HEK293 (cell line): ENCODE data around the gene MAN1C1.

Experiments
- GLI2 ChIP-seq: fragments of 450-650 bp; formaldehyde crosslinking; IDR thresholded peaks from 2 replicates; pipeline ENCODE4; 2017; ENCODE audit warnings: missing biosample characterization, missing genetic modification characterization, low read depth, borderline replicate concordance
- GLIS2 ChIP-seq: fragments of 450-650 bp; formaldehyde crosslinking; IDR thresholded peaks from 2 replicates; pipeline ENCODE4 v1.5.1; 2016; ENCODE audit warnings: missing biosample characterization, missing genetic modification characterization
- KLF1 ChIP-seq: fragments of 450-650 bp; formaldehyde crosslinking; IDR thresholded peaks from 2 replicates; pipeline ENCODE4 v1.5.1; 2016; ENCODE audit warnings: missing biosample characterization, missing genetic modification characterization
- KLF10 ChIP-seq: fragments of 450-650 bp; IDR thresholded peaks from 2 replicates; pipeline ENCODE4 v1.5.1; 2018; ENCODE audit warnings: missing biosample characterization, mild to moderate bottlenecking, missing genetic modification characterization
- KLF16 ChIP-seq: fragments of 450-650 bp; formaldehyde crosslinking; IDR thresholded peaks from 2 replicates; pipeline ENCODE4 v1.5.1; 2017; ENCODE audit warnings: missing biosample characterization, missing genetic modification characterization
- KLF8 ChIP-seq: fragments of 450-650 bp; formaldehyde crosslinking; IDR thresholded peaks from 2 replicates; pipeline ENCODE4 v1.5.1; 2016; ENCODE audit warnings: missing biosample characterization, missing genetic modification characterization
- ZIC2 ChIP-seq: fragments of 450-650 bp; formaldehyde crosslinking; IDR thresholded peaks from 2 replicates; pipeline ENCODE4 v1.5.1; 2016; ENCODE audit warnings: missing biosample characterization, missing genetic modification characterization
- ZNF2 ChIP-seq: fragments of 450-650 bp; formaldehyde crosslinking; IDR thresholded peaks from 2 replicates; pipeline ENCODE4 v1.5.1; 2016; ENCODE audit warnings: missing biosample characterization, missing genetic modification characterization
- ZNF248 ChIP-seq: fragments of 450-650 bp; formaldehyde crosslinking; IDR thresholded peaks from 2 replicates; pipeline ENCODE4 v1.5.1; 2017; ENCODE audit warnings: missing biosample characterization, missing genetic modification characterization
- ZNF350 ChIP-seq: fragments of 450-650 bp; formaldehyde crosslinking; IDR thresholded peaks from 2 replicates; pipeline ENCODE4 v1.5.0; 2017; ENCODE audit warnings: missing biosample characterization, mild to moderate bottlenecking, missing genetic modification characterization
- ZNF423 ChIP-seq: fragments of 450-650 bp; formaldehyde crosslinking; IDR thresholded peaks from 2 replicates; pipeline ENCODE4 v1.5.1; 2016; ENCODE audit warnings: missing biosample characterization, missing genetic modification characterization
- ZNF621 ChIP-seq: fragments of 450-650 bp; formaldehyde crosslinking; IDR thresholded peaks from 2 replicates; pipeline ENCODE4 v1.5.1; 2017; ENCODE audit warnings: missing biosample characterization, missing genetic modification characterization
- ZNF626 ChIP-seq: fragments of 450-650 bp; sonication (Bioruptor Pico); formaldehyde crosslinking; IDR thresholded peaks from 2 replicates; pipeline ENCODE4 v1.5.1; 2018; ENCODE audit warnings: missing biosample characterization, missing genetic modification characterization, inconsistent platforms
- ZNF792 ChIP-seq: fragments of 450-650 bp; formaldehyde crosslinking; IDR thresholded peaks from 2 replicates; pipeline ENCODE4 v1.5.1; 2016; ENCODE audit warnings: missing biosample characterization, missing genetic modification characterization
- ZSCAN16 ChIP-seq: fragments of 450-650 bp; formaldehyde crosslinking; IDR thresholded peaks from 2 replicates; pipeline ENCODE4 v1.5.1; 2016; ENCODE audit warnings: missing biosample characterization, missing genetic modification characterization
- TF ChIP-seq, protein P1 (sequence below): fragments of 450-650 bp; formaldehyde crosslinking; IDR thresholded peaks from 2 replicates; pipeline ENCODE4 v1.5.1; 2016; ENCODE audit warnings: missing biosample characterization, missing genetic modification characterization
- TF ChIP-seq, protein P2 (sequence below): fragments of 450-650 bp; formaldehyde crosslinking; IDR thresholded peaks from 2 replicates; pipeline ENCODE4 v1.5.1; 2017; ENCODE audit warnings: missing biosample characterization, missing genetic modification characterization
- TF ChIP-seq, protein P3 (sequence below): fragments of 450-650 bp; formaldehyde crosslinking; IDR thresholded peaks from 2 replicates; pipeline ENCODE4 v1.5.1; 2016; ENCODE audit warnings: missing biosample characterization, missing genetic modification characterization, borderline replicate concordance
- TF ChIP-seq, protein P4 (sequence below): fragments of 450-650 bp; formaldehyde crosslinking; IDR thresholded peaks from 2 replicates; pipeline ENCODE4 v1.5.1; 2016; ENCODE audit warnings: missing biosample characterization, missing genetic modification characterization
- TF ChIP-seq, protein P5 (sequence below): fragments of 450-650 bp; formaldehyde crosslinking; conservative IDR thresholded peaks from 2 replicates; pipeline ENCODE4 v1.5.1; 2016; ENCODE audit warnings: low read depth, missing biosample characterization, missing genetic modification characterization
- TF ChIP-seq, protein P6 (sequence below): fragments of 450-650 bp; formaldehyde crosslinking; IDR thresholded peaks from 2 replicates; pipeline ENCODE4 v1.5.1; 2016; ENCODE audit warnings: missing biosample characterization, missing genetic modification characterization, borderline replicate concordance

Gene MAN1C1

DNA sequence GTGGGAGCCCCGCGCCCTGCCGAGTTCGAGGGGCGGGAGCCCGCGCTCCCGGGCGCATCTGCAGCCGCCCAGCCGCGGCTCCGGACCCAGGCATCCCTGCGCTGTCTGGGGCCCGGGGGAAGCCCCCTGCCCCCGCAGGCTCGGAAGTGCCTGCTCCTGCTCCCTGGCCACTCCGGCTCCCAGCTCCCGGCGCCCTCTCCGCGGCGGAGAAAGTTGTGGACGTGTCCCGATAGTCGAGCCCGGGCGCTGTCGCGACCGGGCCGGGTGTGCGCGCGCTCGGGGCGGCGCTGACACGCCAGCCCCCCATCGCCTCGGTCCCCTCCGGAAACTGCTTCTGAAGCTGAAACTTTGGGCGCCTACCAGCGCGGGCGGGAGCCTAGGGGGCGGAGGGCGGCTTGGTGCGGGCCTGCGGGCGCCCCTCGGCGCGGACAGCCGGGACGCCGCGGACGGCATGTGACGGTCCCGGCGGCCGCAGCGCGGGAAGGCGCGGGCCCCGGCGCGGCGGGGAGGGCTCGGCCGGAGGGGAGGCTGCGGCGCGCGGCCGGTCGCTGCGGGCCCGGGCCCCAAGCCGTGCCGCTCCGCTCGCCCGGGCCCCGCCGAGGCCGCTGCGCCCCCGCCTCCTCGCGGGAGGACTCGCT is 515 bp downstream of the MAN1C1 start (continued):
- TF ChIP-seq, protein P1, sequence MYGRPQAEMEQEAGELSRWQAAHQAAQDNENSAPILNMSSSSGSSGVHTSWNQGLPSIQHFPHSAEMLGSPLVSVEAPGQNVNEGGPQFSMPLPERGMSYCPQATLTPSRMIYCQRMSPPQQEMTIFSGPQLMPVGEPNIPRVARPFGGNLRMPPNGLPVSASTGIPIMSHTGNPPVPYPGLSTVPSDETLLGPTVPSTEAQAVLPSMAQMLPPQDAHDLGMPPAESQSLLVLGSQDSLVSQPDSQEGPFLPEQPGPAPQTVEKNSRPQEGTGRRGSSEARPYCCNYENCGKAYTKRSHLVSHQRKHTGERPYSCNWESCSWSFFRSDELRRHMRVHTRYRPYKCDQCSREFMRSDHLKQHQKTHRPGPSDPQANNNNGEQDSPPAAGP (tag by site-specific recombination) = 0 out of 2 replicates have a peak, but pooled peaks have one; percentile 21
- TF ChIP-seq ZNF2 (tag by site-specific recombination) (no peak), ZSCAN16 (0 out of 2 replicates have a peak, but pooled peaks have one; percentile 19), ZNF792 (tag by site-specific recombination) (no peak), ZNF248 (tag by site-specific recombination) (no peak), GLIS2 (tag by site-specific recombination) (peak; percentile 40; the same call in 1 of the 2 replicates), KLF10 (tag by site-specific recombination) (peak; percentile 62), ZNF626 (tag by site-specific recombination) (no peak), ZNF423 (tag by site-specific recombination) (no peak), GLI2 (no peak), KLF1 (no peak), ZNF621 (no peak), KLF8 (peak; percentile 23; the same call in 1 of the 2 replicates), KLF16 (0 out of 2 replicates have a peak, but pooled peaks have one; percentile 16), ZIC2 (peak; percentile 49), ZNF350 (tag by site-specific recombination) (no peak)
- TF ChIP-seq, protein P2, sequence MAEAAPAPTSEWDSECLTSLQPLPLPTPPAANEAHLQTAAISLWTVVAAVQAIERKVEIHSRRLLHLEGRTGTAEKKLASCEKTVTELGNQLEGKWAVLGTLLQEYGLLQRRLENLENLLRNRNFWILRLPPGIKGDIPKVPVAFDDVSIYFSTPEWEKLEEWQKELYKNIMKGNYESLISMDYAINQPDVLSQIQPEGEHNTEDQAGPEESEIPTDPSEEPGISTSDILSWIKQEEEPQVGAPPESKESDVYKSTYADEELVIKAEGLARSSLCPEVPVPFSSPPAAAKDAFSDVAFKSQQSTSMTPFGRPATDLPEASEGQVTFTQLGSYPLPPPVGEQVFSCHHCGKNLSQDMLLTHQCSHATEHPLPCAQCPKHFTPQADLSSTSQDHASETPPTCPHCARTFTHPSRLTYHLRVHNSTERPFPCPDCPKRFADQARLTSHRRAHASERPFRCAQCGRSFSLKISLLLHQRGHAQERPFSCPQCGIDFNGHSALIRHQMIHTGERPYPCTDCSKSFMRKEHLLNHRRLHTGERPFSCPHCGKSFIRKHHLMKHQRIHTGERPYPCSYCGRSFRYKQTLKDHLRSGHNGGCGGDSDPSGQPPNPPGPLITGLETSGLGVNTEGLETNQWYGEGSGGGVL (tag by site-specific recombination) = no peak
- TF ChIP-seq, protein P3, sequence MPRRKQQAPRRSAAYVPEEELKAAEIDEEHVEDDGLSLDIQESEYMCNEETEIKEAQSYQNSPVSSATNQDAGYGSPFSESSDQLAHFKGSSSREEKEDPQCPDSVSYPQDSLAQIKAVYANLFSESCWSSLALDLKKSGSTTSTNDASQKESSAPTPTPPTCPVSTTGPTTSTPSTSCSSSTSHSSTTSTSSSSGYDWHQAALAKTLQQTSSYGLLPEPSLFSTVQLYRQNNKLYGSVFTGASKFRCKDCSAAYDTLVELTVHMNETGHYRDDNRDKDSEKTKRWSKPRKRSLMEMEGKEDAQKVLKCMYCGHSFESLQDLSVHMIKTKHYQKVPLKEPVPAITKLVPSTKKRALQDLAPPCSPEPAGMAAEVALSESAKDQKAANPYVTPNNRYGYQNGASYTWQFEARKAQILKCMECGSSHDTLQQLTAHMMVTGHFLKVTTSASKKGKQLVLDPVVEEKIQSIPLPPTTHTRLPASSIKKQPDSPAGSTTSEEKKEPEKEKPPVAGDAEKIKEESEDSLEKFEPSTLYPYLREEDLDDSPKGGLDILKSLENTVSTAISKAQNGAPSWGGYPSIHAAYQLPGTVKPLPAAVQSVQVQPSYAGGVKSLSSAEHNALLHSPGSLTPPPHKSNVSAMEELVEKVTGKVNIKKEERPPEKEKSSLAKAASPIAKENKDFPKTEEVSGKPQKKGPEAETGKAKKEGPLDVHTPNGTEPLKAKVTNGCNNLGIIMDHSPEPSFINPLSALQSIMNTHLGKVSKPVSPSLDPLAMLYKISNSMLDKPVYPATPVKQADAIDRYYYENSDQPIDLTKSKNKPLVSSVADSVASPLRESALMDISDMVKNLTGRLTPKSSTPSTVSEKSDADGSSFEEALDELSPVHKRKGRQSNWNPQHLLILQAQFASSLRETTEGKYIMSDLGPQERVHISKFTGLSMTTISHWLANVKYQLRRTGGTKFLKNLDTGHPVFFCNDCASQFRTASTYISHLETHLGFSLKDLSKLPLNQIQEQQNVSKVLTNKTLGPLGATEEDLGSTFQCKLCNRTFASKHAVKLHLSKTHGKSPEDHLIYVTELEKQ = no peak
- TF ChIP-seq, protein P4, sequence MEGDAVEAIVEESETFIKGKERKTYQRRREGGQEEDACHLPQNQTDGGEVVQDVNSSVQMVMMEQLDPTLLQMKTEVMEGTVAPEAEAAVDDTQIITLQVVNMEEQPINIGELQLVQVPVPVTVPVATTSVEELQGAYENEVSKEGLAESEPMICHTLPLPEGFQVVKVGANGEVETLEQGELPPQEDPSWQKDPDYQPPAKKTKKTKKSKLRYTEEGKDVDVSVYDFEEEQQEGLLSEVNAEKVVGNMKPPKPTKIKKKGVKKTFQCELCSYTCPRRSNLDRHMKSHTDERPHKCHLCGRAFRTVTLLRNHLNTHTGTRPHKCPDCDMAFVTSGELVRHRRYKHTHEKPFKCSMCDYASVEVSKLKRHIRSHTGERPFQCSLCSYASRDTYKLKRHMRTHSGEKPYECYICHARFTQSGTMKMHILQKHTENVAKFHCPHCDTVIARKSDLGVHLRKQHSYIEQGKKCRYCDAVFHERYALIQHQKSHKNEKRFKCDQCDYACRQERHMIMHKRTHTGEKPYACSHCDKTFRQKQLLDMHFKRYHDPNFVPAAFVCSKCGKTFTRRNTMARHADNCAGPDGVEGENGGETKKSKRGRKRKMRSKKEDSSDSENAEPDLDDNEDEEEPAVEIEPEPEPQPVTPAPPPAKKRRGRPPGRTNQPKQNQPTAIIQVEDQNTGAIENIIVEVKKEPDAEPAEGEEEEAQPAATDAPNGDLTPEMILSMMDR (tag by site-specific recombination) = no peak
- TF ChIP-seq, protein P5, sequence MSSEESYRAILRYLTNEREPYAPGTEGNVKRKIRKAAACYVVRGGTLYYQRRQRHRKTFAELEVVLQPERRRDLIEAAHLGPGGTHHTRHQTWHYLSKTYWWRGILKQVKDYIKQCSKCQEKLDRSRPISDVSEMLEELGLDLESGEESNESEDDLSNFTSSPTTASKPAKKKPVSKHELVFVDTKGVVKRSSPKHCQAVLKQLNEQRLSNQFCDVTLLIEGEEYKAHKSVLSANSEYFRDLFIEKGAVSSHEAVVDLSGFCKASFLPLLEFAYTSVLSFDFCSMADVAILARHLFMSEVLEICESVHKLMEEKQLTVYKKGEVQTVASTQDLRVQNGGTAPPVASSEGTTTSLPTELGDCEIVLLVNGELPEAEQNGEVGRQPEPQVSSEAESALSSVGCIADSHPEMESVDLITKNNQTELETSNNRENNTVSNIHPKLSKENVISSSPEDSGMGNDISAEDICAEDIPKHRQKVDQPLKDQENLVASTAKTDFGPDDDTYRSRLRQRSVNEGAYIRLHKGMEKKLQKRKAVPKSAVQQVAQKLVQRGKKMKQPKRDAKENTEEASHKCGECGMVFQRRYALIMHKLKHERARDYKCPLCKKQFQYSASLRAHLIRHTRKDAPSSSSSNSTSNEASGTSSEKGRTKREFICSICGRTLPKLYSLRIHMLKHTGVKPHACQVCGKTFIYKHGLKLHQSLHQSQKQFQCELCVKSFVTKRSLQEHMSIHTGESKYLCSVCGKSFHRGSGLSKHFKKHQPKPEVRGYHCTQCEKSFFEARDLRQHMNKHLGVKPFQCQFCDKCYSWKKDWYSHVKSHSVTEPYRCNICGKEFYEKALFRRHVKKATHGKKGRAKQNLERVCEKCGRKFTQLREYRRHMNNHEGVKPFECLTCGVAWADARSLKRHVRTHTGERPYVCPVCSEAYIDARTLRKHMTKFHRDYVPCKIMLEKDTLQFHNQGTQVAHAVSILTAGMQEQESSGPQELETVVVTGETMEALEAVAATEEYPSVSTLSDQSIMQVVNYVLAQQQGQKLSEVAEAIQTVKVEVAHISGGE (tag by site-specific recombination) = 0 out of 2 replicates have a peak, but pooled peaks have one; percentile 16
- TF ChIP-seq, protein P6, sequence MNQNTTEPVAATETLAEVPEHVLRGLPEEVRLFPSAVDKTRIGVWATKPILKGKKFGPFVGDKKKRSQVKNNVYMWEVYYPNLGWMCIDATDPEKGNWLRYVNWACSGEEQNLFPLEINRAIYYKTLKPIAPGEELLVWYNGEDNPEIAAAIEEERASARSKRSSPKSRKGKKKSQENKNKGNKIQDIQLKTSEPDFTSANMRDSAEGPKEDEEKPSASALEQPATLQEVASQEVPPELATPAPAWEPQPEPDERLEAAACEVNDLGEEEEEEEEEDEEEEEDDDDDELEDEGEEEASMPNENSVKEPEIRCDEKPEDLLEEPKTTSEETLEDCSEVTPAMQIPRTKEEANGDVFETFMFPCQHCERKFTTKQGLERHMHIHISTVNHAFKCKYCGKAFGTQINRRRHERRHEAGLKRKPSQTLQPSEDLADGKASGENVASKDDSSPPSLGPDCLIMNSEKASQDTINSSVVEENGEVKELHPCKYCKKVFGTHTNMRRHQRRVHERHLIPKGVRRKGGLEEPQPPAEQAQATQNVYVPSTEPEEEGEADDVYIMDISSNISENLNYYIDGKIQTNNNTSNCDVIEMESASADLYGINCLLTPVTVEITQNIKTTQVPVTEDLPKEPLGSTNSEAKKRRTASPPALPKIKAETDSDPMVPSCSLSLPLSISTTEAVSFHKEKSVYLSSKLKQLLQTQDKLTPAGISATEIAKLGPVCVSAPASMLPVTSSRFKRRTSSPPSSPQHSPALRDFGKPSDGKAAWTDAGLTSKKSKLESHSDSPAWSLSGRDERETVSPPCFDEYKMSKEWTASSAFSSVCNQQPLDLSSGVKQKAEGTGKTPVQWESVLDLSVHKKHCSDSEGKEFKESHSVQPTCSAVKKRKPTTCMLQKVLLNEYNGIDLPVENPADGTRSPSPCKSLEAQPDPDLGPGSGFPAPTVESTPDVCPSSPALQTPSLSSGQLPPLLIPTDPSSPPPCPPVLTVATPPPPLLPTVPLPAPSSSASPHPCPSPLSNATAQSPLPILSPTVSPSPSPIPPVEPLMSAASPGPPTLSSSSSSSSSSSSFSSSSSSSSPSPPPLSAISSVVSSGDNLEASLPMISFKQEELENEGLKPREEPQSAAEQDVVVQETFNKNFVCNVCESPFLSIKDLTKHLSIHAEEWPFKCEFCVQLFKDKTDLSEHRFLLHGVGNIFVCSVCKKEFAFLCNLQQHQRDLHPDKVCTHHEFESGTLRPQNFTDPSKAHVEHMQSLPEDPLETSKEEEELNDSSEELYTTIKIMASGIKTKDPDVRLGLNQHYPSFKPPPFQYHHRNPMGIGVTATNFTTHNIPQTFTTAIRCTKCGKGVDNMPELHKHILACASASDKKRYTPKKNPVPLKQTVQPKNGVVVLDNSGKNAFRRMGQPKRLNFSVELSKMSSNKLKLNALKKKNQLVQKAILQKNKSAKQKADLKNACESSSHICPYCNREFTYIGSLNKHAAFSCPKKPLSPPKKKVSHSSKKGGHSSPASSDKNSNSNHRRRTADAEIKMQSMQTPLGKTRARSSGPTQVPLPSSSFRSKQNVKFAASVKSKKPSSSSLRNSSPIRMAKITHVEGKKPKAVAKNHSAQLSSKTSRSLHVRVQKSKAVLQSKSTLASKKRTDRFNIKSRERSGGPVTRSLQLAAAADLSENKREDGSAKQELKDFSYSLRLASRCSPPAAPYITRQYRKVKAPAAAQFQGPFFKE = no peak
